Muscle of back (tissue), 11 donors: ENCODE results near the gene MAST1. TPM values are rescaled to one million over a fixed set of nuclear protein-coding genes. Genes with fewer than 3 reads are reported as not detected.
"Not testable (repeated sequence)": the region's sequence is repeated elsewhere in the genome, so short reads cannot be mapped to it uniquely, and the experiment has no call there.

Experiments used
- DNase-seq, 3 donors: peaks; one replicate each; pipeline versions ENCODE4 v3.0.0 to v3.0.0-alpha.2; 2013
- polyA plus RNA-seq, 10 donors: library from polyadenylated mRNA; unstranded; fragments of 120-200 nt; gene quantifications; one replicate each; pipeline ENCODE4 v1.2.1, GENCODE V29; 2013; ENCODE audit not compliant: insufficient read length in 10 of 10

The MAST1 gene
- polyA plus RNA-seq, 10 donors = 0.11 to 0.91 (median 0.66) TPM; not detected in 1

- DNase-seq = no peak
These were observed 37.9 kb upstream of the MAST1 start for GRCh38 chr19:12800466-12800770.

- peak in 1 of 3 donors; percentile 25 for DNase-seq
These were observed 37.3 kb upstream of the MAST1 start for GRCh38 chr19:12800923-12801465.

- DNase-seq = peak; percentile 69 to 92 (median 82)
These were observed 36.6 kb upstream of the MAST1 start, which contains the start of the genes PRDX2 and THSD8 for GRCh38 chr19:12801466-12802266. Gene PRDX2 (minus strand): TSS chr19:12801800. CDS start chr19:12801261, 539 bp downstream. Gene THSD8 (plus strand): TSS chr19:12802069. CDS start chr19:12802072, 3 bp downstream.

- peak in 2 of 3 donors; percentile 6 to 9 for DNase-seq
These were observed 35.8 kb upstream of the MAST1 start for GRCh38 chr19:12802267-12803106.

DNA sequence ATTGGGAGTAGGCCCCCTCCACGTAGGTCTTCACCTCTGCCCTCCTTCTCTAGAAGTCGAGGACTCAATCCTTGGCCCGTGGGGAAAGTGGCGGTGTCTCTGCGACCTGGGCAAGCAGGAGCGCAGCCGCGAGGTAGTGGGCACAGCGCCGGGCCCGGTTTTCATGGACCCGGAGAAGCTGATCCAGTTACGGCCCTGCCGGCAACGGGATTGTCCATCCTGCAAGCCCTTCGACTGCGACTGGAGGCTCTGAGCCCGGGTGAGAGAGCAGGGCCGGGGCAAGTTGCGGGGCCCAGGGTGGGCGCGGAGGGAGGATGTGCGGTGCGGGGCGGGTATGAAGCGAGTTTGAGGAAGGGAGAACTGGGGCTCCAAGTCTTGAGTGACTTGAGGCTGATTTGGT lies 34.3 kb upstream of the MAST1 start:
- DNase-seq = no peak

DNA sequence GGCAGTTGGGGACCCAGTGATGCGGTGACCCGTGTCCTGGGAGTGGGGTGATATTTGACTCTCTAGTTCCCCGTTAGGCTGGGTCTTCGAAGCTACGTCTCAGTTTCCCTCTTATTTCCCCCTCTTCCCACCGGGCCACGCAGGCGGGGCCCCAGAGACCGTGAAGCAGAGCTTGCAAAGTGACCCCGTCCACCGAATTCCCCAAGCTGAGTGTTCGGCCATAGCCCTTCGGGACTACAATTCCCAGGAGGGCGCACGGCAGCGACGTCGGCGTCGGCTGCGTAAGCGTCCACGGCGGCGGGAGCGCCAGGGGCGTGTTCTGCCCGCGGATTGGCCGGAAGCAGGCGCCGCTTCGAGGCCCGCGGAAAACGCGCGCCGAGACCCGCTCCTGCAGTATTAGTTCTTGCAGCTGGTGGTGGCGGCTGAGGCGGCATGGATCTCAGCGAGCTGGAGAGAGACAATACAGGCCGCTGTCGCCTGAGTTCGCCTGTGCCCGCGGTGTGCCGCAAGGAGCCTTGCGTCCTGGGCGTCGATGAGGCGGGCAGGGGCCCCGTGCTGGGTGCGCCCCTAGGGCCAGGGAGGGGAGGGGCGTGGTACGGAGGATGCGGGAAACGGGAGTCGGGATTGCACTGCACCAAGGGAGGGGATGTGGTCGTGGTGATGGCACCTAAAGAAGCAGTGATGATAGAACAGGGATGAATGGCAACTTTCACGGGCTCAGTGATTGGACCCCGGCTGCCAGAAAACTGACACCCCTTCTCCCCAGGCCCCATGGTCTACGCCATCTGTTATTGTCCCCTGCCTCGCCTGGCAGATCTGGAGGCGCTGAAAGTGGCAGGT lies 31.9 kb upstream of the MAST1 start, which contains the start of gene RNASEH2A:
RNASEH2A (plus strand) TSS at position 343 of the 840 bp plus-strand sequence; CDS start at position 433, 90 bp downstream.
- DNase-seq = peak; percentile 86 to 95 (median 93)

DNA sequence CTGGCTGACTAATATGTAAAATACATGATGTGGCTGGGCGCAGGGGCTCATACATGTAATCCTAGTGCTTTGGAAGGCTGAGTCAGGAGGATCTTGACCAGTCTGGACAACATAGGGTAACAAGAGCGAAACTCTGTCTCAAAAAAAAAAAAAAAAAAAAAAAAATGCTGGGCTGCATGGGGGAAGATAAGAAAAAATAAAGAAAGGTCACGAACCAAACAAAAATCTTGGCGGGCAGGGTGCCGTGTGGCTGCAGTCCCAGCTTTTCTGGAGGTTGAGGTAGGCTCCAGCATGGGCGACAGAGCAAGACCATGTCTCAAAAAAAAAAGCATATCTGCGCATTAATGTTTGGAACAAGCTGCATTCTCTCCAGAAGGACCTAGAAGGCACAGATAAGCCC lies 23.2 kb upstream of the MAST1 start:
- no peak for DNase-seq

GRCh38 chr19:12817188-12817587 lies 21.1 kb upstream of the MAST1 start:
- DNase-seq = not testable (repeated sequence)

- not testable (repeated sequence) for DNase-seq
These were observed 20.5 kb upstream of the MAST1 start for GRCh38 chr19:12817810-12818209.

- no peak for DNase-seq
These were observed 16.6 kb upstream of the MAST1 start for GRCh38 chr19:12821761-12822160.

- DNase-seq = no peak
These were observed 12.8 kb upstream of the MAST1 start for GRCh38 chr19:12825254-12826131.

GRCh38 chr19:12828494-12828893 lies 9.8 kb upstream of the MAST1 start:
- DNase-seq = no peak

DNA sequence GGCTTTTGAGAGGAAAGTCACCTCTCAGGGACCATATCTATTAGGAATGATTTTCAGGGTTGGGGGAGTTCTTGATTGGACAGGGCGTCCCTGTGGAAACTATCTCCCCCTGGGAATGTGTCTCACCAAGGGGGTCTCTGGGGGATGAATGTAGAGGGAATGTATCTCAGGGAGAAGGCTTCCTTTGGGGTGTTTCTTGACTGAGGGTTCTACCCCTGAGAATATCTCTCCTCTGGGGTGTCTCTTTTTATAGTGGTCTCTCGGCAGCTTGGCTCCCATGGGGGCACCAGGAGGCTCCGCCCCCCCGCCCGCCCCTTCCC lies 4.9 kb upstream of the MAST1 start:
- no peak for DNase-seq

DNA sequence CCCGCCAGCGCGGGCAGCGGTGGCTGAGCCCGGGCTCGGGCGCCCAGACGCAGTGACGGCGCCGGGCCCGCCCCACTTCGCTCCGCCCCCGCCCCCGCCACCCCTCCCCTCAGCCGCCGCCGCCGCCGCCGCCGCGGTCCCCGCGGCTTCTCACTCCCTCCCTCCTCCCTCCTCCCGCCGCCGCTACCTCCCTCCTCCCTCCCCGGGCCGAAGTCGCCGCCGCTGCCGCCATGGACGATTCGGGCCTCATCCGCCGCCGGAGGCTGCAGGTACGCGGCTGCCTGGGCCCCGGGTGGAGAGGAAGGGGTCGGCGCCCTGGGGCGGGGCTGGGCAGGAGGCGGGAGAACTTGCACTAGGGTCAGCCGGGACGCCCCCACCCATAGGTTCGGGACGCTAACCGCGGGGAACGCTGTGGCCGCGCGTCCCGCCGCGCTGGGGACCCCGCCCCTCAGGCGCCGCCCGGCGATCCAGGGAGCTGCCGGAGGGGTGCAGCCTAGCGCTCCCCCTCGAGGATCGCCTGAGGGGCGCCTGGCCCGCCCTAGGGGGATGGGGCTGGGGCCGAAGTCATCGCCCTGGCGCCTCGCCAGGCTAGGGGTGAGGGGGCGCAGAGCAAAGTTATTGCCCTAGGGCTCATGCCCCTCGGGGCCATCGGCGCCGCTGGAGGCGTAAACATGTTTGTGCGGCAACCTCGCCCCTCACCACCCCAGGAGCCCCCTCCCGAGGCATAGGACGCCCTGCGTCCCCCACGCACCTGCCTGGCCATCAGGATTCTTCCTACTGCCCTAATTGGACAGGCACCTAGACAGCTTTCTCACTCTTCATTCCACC lies 4.4 kb upstream of the MAST1 start:
- no peak for DNase-seq

DNA sequence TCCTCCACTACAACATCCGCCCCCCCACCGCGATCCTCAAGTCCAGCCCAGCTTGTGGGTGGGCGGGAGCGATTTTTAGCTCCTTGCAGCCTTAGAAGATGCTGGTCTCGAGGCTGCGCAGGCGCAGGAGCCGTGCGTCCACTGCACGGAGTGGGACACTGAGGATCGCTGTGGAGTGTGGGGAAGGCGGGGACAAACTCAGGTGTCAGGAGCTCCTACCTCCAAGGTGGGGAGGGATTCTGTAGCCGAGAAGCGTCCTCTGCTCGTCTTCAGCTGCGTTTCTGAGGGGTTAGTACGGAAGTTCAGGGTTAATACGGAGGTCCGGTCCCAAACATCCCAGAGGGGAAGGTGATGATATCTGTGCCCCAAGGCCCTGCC lies 3.8 kb upstream of the MAST1 start, which contains the start of gene RTBDN:
RTBDN (minus strand) TSS at position 14 of the 378 bp plus-strand sequence. CDS start 4,600 bp downstream, outside the sequence.
- DNase-seq = no peak

DNA sequence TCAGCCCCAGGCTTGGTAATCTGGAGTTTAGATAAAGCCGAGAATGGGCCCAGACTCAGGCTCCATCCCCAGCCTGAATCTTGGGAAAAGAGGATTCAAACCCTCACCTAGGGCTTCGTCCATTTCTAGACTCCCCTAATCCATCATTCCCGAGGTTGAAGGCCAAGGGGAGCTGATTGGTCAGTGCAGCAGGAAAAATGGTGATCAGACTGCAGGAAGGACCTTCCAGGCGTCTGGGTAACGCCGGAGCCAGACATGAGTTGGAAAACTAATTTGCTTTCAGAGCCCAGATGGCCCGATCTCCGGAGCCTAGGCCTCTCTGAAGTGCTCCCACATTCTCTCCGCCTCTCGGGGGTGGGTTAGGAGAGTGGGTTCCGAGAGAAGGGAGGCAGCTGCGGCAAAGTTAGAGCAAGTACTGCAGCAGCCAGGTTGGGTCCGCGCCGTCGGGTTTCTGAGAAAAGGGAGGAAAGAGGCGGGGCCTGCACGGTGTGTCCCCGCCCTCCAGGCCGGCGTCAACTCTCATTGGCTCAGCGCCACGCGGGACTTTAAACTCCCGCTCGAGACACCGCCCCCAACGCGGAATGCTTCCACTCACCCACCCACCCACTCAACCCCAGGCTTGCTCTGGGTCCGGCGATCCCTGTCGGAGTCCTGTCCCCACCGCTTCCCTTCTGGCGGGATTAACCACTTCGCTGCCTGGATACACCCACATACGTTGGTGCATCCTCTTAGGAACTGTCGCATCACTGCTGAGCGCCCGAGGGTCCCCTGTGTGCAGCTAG lies 3.1 kb upstream of the MAST1 start:
- peak in 1 of 3 donors; percentile 40 for DNase-seq

DNA sequence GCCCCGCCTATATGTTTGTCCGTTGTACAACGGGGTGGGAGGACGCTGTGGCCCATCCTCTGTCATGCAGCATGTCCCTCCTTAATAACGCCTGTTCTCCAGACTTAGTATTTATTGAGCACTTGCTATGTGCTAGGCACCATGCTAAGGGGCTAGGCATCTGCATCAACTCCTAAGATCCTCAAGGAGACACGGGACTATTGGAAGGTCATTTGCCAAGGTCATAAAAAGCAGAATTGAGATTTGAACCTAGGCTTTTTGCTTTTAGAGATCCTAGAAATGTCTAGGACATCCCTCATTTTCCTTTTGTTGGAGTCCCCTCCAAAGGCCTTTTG lies 1.8 kb upstream of the MAST1 start:
- DNase-seq = no peak

DNA sequence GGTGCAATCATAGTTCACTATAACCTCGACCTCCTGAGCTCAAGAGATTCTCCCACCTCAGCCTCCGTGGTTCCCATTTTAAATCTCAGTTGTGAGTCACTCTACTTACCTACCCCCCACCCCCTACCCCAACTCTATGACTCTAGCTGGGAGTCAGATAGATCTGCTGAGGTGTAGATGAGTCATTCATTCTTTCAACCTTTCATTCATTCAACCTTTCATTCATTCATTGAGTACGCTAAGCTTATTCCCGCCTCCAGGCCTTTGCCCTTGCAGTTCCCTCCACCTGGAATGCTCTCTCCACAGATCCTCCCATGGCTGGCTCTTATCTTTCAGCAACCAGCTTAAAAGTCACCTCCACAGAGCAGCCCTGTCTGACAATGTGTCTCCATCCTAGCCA lies 1.1 kb upstream of the MAST1 start:
- DNase-seq = no peak
